Hepatic stellate cell (primary cell): Measurements from ENCODE around the gene CBFA2T2.
"Not testable (repeated sequence)": the region's sequence is repeated elsewhere in the genome, so short reads cannot be mapped to it uniquely, and the experiment has no call there.

Experiments used
- DNase-seq: peaks from one replicate; pipeline ENCODE4 v3.0.0; 2011; ENCODE audit warnings: low spot score

CBFA2T2 gene

DNA sequence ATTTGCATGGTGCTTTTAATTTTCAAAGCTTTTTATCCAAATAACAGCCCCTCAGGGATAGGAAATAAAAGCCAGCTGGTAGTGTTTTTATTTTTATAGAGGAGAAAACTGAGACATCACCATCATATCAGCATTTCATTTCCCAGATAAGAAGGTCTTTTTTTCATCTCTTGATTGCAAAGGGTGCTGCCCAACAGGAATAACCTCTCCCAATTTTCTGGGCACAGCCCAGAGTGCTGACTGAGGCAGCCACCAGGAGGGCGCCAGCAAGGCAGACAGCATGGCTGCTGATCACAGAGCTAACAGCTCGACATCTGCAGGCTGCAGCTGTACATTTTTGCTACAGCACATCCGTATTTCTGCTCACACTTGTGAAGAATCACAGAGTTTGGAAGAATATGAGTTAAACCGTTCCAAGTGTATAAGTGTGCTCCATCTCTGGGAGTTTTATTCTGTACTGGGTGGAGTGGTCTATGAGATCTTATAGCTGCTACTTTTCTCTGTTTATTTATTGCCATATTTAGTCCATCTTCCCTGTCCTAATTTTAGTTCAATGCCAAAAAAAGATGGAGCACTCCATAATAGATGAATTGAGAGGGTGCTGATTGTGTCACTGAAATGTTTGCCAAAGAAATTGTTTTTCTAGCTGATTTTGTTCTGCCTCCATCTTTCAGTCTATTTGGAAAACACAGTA is 86.7 kb downstream of the CBFA2T2 start:
- no peak for DNase-seq

GRCh38 chr20:33578510-33578909 is 88.6 kb downstream of the CBFA2T2 start:
- DNase-seq: no peak

- no peak for DNase-seq
Observed at GRCh38 chr20:33583143-33583542, 93.2 kb downstream of the CBFA2T2 start.

DNA sequence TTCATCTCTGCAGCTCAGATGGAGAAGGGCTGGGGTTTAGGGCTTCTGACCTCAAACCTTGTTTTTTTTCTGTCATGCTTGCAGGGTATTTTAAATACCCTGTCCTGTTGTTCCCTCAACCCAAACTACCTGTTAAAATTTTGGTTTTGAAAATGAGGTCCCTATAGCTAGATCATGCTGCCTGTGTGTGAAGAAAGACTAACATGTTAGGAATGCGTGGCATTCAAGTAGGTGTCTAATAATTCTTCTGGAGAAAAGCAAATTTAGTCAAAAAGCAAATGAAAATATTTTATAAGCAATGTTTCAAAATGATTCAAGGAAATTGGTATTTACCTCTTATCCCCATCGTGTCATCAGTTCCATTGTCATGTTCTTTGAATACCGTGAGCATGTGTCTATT is 95.1 kb downstream of the CBFA2T2 start:
- DNase-seq: no peak

- no peak for DNase-seq
Observed at GRCh38 chr20:33585413-33585812, 95.5 kb downstream of the CBFA2T2 start.

DNA sequence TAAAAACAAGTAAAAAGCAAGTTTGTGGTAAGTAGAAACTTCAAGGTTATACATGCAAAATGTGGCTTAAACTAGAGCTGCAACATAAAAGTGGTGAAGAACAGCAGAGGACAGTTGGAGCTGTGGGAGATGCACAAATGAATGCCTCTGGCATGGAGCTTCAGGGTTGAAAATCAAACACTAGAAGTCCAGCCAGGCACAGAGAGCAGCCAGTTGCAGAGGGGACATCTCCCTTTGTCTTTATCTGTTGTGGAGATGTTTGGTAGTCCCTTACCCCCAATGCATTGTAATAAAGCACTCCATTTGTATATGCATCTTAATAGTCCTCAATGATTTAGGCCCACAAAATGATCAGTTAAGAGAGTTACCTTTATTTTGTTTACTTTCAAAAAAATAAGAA is 99.2 kb downstream of the CBFA2T2 start:
- DNase-seq: no peak

GRCh38 chr20:33591901-33592300 is 102.0 kb downstream of the CBFA2T2 start:
- not testable (repeated sequence) for DNase-seq

GRCh38 chr20:33594743-33595142 is 104.8 kb downstream of the CBFA2T2 start:
- no peak for DNase-seq

DNA sequence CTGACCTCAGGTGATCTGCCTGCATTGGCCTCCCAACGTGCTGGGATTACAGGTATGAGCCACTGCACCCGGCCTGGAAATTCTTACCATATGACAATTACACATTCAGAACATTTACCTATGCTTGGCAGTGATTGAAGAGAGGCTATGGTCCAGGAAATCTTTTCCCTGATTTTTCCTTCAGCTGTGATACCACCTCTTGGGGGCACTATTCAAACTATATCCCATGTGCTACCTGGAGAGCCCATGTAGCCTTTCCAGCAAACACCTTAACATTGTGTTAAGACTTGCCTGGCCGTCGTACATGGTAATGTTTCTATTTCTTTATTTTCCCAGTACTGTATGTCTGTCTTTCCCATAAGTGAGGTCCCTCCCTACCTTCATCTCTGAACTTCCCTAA is 110.5 kb downstream of the CBFA2T2 start:
- no peak for DNase-seq

DNA sequence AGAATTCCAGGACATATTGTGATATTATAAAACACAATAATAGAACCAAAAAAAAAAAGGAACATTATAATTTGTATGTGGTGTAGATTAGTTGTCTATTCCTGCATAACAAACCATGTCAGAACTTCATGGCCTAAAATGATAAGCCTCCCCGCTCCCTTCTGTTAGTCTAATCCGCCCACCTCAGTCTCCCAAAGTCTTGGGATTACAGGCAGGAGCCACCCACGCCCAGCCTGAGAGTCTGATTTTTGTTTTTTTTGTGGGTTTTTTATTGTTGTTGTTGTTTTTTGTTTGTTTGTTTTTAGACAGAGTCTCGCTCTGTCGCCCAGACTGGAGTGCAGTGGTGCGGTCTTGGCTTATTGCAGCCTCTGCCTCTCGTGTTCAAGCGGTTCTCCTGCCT is 111.1 kb downstream of the CBFA2T2 start:
- no peak for DNase-seq

- no peak for DNase-seq
Observed at GRCh38 chr20:33601861-33602260, 112.0 kb downstream of the CBFA2T2 start.

DNA sequence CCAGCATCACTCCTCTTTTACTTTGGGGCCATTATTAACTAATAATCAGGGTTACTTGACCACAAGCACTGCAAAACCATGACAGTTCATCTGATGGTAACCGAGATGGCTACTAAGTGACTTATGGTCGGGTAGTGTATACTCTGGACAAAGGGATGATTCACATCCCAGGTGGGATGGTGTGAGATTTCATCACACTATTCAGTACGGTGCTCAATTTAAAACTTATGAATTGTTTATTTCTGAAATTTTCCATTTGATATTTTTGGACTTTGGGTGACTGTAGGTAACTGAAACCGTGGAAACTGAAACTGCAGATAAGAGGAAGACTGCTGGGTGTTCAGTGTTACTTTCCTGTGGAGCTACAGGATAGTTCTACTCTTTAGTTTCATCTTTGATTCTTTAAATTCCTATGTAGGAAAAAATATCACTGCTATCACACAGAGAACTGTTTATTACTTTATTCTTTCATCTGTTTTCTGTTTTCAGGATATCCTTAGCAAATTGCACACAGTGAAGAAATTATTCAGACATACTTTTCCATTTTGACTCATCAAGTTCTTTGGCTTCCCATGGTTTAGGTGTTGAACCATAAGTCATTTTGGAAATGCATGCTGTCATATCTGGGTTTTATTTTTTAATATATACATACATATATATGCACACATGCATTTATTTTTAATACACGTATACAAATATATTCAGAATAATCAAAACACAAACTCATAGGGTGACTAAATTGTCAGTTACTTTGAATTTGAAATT is 113.1 kb downstream of the CBFA2T2 start:
- no peak for DNase-seq

DNA sequence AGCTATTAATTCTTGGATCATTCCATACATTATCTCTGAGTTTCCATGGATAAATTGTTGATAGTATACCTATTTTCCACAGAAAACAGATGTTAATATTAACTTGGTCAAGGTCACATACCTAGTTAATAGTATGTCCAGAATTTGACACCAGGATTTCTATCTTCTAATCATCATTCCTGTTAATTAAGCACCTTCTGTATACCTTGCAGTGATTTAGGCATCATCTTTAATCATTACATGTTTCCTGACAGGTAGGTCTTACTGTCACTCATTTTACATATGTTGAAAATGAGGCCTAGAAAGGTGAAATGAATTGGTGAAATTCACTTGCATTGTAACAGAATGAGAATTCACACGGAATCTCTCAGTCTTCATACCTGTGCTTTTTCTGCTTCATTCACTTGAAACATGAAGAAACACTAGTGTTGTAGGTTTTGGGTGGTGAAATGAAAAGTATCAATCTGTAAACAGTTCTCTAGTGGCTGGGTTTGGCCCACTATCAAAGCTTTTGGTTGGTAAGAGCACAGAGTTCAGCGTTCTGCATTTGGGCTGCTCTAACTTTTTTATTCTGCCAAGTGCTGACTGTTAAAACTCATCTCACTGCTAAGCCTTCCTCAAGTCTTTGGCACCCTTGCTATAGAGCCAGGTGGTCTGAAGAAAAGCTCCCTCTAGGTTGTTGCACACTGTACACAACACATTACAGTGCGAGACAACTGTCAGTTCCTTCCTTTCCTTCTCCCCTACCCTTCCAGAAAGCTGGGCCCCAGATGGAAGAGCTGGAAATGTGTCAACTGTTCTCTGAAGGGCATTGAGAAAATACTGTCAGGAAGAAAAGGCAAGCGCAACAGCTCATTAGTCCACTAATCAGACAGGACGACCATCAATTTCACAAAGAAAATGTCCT is 114.4 kb downstream of the CBFA2T2 start:
- no peak for DNase-seq

DNA sequence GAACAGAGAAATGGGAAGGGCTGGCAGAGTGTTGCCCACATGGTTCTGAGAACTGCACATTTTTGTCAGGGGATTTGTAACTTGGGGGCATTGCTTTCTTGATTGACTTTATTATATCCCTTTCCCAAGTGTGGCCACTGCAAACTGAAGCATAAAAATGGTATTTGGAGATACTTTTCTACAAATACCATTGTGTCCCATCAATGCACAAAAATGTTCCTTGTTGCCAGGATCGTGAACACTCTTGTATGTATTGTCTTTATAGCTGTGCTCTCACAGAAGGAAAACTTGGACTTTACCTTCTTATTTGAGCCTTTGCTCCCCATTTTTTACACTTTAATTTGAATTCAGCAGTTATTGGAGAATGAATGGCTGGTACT is 115.1 kb downstream of the CBFA2T2 start:
- DNase-seq: no peak

DNA sequence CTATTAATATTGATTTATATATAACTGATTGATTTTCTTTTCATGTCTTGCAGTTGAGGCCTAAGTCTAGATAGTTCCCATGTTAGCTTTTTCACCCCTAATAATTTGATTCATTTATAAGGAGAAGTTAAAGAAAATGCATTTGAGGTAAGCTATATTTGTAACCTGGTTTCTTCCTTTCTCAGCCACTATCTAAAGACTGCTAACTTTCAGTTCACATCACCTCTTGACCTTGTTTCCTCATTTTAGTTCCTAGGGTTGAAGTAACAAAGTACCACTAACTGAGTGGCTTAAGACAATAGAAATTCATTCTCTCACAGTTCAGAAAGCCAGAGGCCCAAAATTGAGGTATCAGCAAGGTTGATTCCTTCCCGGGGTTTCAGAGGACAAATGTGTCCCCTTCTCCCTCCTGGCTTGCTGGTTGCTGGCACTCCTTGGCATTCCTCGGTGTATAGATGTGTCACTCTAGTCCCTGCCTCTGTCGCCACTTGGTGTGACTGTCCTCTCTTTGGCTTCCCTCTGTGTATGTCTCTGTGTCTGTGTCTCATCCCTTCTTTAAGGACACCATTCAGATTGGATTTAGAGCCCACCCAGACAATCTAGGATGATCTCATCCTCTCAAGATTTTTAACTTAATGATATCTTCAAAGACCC is 116.3 kb downstream of the CBFA2T2 start:
- DNase-seq: no peak

DNA sequence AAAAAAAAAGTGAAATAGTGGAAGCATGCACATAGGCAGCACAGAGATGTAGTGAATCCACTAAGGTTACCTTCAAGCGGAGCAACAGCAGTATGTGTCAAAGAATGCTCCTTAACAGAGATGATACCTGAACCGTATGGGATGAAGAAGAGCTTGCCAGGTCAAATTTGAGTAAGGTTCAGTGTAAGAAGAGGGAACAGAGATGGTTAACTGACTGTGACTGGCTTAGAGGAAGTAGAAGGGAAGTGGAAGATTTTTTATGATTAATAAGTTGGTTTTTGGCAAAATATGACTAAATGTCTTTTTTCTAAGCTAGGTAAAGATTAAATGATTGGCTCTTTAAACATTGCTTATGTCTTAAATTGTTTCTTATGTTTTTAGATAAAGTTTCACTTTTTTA is 119.6 kb downstream of the CBFA2T2 start:
- DNase-seq: no peak

DNA sequence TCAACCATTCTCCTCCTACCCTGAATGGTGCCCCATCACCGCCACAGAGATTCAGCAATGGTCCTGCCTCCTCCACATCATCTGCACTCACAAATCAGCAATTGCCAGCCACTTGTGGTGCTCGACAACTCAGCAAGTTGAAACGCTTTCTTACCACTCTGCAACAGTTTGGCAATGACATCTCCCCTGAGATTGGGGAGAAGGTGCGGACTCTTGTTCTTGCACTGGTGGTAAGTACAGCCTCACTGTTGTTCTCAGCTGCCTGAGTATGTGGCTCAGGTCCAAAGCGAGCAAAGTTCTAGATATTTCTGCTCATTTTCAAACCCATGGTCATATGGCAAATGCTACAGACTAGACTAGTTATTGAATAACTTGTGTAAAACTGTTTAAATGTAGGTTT is 121.2 kb downstream of the CBFA2T2 start:
- no peak for DNase-seq

DNA sequence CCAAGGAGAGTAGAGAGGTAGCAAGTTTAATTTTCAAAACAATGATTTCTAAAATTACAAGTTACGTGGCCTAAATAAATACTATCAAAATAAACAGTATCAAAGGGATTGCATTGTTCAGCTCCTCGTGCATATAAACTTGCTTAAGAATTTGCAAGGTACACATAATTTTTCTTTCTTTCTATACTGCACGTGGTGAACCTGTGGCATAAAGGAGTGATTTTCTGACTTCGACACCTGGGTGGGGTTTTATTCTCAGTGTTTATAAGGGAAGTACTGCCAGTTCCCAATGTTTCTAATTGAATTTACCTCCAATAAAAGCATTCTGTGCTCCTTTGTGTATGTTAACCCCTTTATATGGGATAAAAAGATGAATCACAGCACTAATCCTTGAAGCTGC is 122.1 kb downstream of the CBFA2T2 start:
- no peak for DNase-seq

GRCh38 chr20:33621717-33622400 is 132.0 kb downstream of the CBFA2T2 start:
- DNase-seq: no peak

DNA sequence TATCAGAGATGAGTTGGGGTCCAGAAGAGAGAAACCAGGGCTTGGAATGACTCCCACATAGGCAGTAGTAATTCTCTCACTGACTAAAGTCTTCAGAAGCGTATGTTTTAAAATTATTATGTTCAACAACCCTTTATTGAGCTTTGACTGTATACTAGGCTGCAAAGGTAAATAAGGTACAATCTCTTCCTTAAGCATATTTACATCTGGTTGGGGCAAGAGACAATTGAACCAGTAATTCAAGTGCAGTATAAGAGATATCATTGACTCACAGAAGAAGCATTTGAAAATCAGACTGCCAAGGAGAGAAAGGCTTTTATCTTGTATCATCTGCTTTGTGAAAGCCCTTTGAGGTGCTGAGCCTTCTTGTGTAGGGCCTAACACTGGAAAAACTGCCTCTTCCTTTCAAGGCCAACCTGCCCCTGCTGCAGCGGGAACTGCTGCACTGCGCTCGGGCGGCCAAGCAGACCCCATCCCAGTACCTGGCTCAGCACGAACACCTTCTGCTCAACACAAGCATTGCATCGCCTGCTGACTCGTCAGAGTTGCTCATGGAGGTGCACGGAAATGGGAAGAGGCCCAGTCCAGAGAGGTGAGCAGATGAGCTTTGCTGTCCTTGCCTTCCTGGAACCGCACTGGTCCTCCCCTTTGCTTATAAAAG is 132.9 kb downstream of the CBFA2T2 start:
- no peak for DNase-seq

GRCh38 chr20:33624399-33624798 is 134.5 kb downstream of the CBFA2T2 start:
- no peak for DNase-seq
